Measurements from ENCODE around the gene SIRT1. TPM values are rescaled to one million over a fixed set of nuclear protein-coding genes. Genes with fewer than 3 reads are reported as not detected.
A peak's percentile ranks its signal among the peaks of the same experiment; 100 is the strongest.
"Not testable (repeated sequence)": the region's sequence is repeated elsewhere in the genome, so short reads cannot be mapped to it uniquely, and the experiment has no call there.

SIRT1 gene
- 10 to 100 TPM; 24.8 to 26.5 TPM for total RNA-seq
- 20.1 TPM for polyA plus RNA-seq

DNA sequence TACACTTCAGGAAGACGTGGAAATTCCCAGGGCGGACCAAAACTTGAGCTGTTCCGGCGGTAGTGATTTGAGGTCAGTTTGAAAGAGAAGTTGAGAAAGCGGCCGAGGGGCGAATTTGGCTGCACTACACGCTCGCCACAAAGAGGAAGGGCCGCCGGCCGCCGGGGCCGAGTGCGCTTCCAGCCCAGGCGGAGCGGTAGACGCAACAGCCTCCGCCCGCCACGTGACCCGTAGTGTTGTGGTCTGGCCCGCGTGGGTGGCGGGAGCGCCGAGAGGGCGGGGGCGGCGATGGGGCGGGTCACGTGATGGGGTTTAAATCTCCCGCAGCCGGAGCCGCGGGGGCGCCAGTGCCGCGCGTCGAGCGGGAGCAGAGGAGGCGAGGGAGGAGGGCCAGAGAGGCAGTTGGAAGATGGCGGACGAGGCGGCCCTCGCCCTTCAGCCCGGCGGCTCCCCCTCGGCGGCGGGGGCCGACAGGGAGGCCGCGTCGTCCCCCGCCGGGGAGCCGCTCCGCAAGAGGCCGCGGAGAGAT, at the start of gene SIRT1:
Gene SIRT1 (plus strand): TSS at position 344 of the 529 bp plus-strand sequence. CDS start 66 bp downstream, at position 410.
- ChIA-PET POLR2A (interaction anchor here (0.8 to 3.4 kb wide), 4 partner anchors 21 to 448 kb away, joined by 3 to 23 read pairs (median 4); partner anchors contain the start of genes HNRNPH3 and PBLD), CTCF (interaction anchor here (0.9 to 6.7 kb wide), 3 partner anchors 16 to 29 kb away, joined by 3 to 25 read pairs (median 4); no protein-coding TSS in a partner anchor)
- Histone ChIP-seq H3K27ac (ENCODE audit: low read depth, low read length) (peak within 1 kb of the TSS; percentile 84), H3K4me1 (ENCODE audit: insufficient read depth, low read length) (peaks cover 32% of the 10 kb centered on the region), H3K4me3 (ENCODE audit: low read length) (peak within 1 kb of the TSS; percentile 60), H3K36me3 (ENCODE audit: insufficient read depth, low read length) (peaks cover 23% of the 10 kb centered on the region), H3K9me3 (ENCODE audit: low read length) (no peaks in the 10 kb centered on the region), H3K27me3 (ENCODE audit: insufficient read depth, low read length, poor library complexity, severe bottlenecking) (no peaks in the 10 kb centered on the region)
- H3K27ac Mint-ChIP-seq = peak within 1 kb of the TSS; percentile 92 to 98 (median 96)
- H3K4me3 Mint-ChIP-seq = peak within 1 kb of the TSS; percentile 84 to 98 (median 92)
- H3K27me3 Mint-ChIP-seq = no peaks in the 10 kb centered on the region
- peaks cover 9 to 38% (median 15%) of the 10 kb centered on the region in 3 donors for H3K36me3 Mint-ChIP-seq
- peaks cover 37 to 45% (median 40%) of the 10 kb centered on the region in 3 donors for H3K4me1 Mint-ChIP-seq
- DNase-seq = peak; percentile 88 to 94 (median 92)
- H3K9me3 Mint-ChIP-seq = no peaks in the 10 kb centered on the region

DNA sequence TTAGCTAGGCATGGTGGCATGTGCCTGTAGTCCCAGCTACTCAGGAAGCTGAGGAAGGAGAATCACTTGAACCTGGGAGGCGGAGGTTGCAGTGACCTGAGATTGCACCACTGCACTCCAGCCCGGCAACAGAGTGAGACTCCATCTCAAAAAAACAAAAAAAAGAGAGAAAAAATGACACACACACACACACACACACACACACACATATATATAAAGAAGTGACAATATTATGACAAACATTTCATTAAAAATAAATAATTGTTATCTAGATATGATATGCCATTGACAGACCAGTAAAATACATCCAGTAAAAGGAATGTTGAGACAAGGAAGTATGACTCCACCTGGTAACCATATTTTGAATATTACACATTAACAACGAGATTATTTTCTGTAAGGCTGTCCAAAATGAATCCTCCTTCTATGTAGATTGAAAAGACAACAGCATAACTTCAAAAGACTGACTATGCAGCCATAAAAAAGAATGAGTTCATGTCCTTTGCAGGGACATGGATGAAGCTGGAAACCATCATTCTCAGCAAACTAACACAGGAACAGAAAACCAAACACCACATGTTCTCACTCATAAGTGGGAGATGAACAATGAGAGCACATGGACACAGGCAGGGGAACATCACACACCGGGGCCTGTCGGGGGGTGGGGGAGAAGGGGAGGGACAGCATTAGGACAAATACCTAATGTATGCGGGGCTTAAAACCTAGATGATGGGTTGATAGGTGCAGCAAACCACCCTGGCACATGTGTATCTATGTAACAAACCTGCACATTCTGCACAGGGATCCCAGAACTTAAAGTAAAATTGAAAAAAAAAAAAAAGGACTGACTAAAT, 48.7 kb upstream of the SIRT1 start:
- POLR2A ChIA-PET; H3K27ac Mint-ChIP-seq; H3K4me1 Mint-ChIP-seq; H3K36me3 ChIP-seq (ENCODE audit: insufficient read depth, low read length); H3K27ac ChIP-seq (ENCODE audit: low read depth, low read length); H3K27me3 Mint-ChIP-seq; H3K9me3 Mint-ChIP-seq; H3K36me3 Mint-ChIP-seq; DNase-seq; H3K4me1 ChIP-seq (ENCODE audit: insufficient read depth, low read length); H3K9me3 ChIP-seq (ENCODE audit: low read length); H3K27me3 ChIP-seq (ENCODE audit: insufficient read depth, low read length, poor library complexity, severe bottlenecking); H3K4me3 ChIP-seq (ENCODE audit: low read length): not testable (repeated sequence)
- H3K4me3 Mint-ChIP-seq = peak overlapping the region in 1 of 7 donors; percentile 23
- CTCF ChIA-PET = interaction anchor here (1.4 kb wide), 1 partner anchor 47 kb away, joined by 4 read pairs; no protein-coding TSS in a partner anchor

DNA sequence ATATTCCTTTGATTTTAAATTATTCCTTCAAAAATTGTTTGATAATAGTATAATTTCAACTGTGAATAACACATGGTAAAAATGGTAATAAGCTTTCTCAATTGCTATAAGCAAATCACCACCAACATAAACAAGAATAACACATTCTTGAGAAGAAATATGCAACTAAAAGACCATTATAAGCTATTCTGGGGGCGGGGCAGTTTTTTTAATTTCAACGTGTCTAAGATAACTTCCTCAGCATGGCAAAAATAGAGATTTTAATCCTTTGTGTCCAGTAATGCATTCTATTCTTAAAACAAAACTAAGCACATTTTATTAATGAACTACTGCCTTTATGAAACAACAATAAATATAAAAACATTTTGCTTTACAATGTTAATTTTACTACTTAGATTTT, 48.0 kb upstream of the SIRT1 start:
- Histone ChIP-seq H3K4me3 (ENCODE audit: low read length) (no peak overlapping the region), H3K36me3 (ENCODE audit: insufficient read depth, low read length) (no peaks in the 10 kb centered on the region), H3K4me1 (ENCODE audit: insufficient read depth, low read length) (no peaks in the 10 kb centered on the region), H3K27ac (ENCODE audit: low read depth, low read length) (no peak overlapping the region), H3K27me3 (ENCODE audit: insufficient read depth, low read length, poor library complexity, severe bottlenecking) (no peaks in the 10 kb centered on the region), H3K9me3 (ENCODE audit: low read length) (no peaks in the 10 kb centered on the region)
- Mint-ChIP-seq H3K9me3 (peaks cover 0 to 5% (median 3%) of the 10 kb centered on the region in 5 donors), H3K27ac (no peak overlapping the region), H3K27me3 (no peaks in the 10 kb centered on the region), H3K36me3 (peaks cover 0 to 7% (median 0%) of the 10 kb centered on the region in 3 donors), H3K4me1 (peaks cover 0 to 4% (median 0%) of the 10 kb centered on the region in 3 donors), H3K4me3 (no peak overlapping the region)
- ChIA-PET CTCF (interaction anchor here (1.4 kb wide), 1 partner anchor 48 kb away, joined by 4 read pairs; no protein-coding TSS in a partner anchor), POLR2A (no interaction called here)
- DNase-seq = no peak

DNA sequence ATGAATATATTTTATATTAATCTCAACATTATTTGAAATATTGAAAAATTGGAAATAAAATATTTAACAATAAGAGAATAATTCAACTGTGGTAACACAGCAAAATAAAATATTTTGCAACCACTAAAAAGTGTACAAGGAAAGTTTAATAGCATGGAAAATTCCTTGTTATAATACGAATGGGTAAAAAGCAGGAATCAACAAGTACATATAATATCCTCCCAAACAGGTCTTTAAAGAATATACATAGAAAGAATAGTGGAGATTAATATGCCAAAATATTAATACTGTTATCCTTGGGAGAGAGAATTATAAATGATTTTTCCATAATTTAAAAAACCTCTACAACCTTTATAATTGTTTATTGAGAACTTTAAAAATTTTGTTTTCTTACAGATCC, 47.5 kb upstream of the SIRT1 start:
- H3K9me3 Mint-ChIP-seq = peaks cover 0 to 6% (median 5%) of the 10 kb centered on the region in 5 donors
- no peak overlapping the region for H3K27ac Mint-ChIP-seq
- CTCF ChIA-PET = interaction anchor here (1.4 kb wide), 1 partner anchor 49 kb away, joined by 4 read pairs; no protein-coding TSS in a partner anchor
- Histone ChIP-seq H3K27ac (ENCODE audit: low read depth, low read length) (no peak overlapping the region), H3K4me1 (ENCODE audit: insufficient read depth, low read length) (no peaks in the 10 kb centered on the region), H3K27me3 (ENCODE audit: insufficient read depth, low read length, poor library complexity, severe bottlenecking) (no peaks in the 10 kb centered on the region), H3K4me3 (ENCODE audit: low read length) (no peak overlapping the region), H3K36me3 (ENCODE audit: insufficient read depth, low read length) (no peaks in the 10 kb centered on the region), H3K9me3 (ENCODE audit: low read length) (no peaks in the 10 kb centered on the region)
- POLR2A ChIA-PET = no interaction called here
- DNase-seq = no peak
- H3K4me1 Mint-ChIP-seq = peaks cover 0 to 4% (median 0%) of the 10 kb centered on the region in 3 donors
- H3K4me3 Mint-ChIP-seq = no peak overlapping the region
- no peaks in the 10 kb centered on the region for H3K27me3 Mint-ChIP-seq
- H3K36me3 Mint-ChIP-seq = peaks cover 0 to 9% (median 0%) of the 10 kb centered on the region in 3 donors

DNA sequence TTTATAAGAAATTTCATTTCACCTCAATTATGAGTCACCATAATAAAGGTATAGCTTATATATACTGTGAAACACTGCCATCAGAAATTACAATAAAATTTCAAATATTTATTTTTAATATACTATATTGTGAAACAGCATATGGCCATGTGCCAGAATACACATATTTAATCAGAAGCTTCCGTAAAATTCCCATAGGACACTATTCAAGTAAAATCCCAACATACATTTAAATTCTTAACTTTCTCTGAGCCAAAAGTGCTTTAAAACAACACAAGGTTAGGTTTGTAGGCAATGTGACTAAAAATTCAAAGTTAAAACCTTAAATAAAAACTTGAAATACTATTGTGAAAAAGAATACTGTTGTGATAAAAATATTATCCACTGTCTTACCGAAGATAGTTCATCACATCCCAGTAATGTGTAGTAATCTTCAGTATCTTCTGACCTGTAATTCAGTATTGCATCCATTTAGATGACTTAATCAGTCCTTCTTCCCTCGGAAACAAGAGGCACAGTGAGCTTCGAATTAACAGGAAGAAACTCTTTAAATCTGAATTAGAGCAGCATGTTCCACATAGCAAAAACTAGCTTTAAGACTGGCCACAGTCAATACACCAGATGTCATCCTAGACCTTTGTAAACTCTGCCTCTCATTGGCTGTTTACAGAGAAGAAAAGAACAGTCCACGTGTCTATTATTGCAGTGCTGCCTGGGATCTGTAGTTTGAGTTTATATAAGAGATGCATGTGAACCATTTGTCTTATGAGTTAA, 46.7 kb upstream of the SIRT1 start, which contains the start of gene DNAJC12:
Gene DNAJC12 (minus strand): TSS at position 648 of the 774 bp plus-strand sequence. CDS start 177 bp downstream, at position 471.
- no peaks in the 10 kb centered on the region for H3K4me1 ChIP-seq (ENCODE audit: insufficient read depth, low read length)
- ChIA-PET CTCF (interaction anchor here (1.8 kb wide), 1 partner anchor 49 kb away, joined by 6 read pairs; no protein-coding TSS in a partner anchor), POLR2A (no interaction called here)
- H3K9me3 ChIP-seq (ENCODE audit: low read length) = no peaks in the 10 kb centered on the region
- no peak within 1 kb of the TSS for H3K27ac Mint-ChIP-seq
- peaks cover 0 to 9% (median 5%) of the 10 kb centered on the region in 5 donors for H3K9me3 Mint-ChIP-seq
- peak in 1 of 5 donors; percentile 15 for DNase-seq
- peak within 1 kb of the TSS in 1 of 7 donors; percentile 2 for H3K4me3 Mint-ChIP-seq
- no peak within 1 kb of the TSS for H3K27ac ChIP-seq (ENCODE audit: low read depth, low read length)
- peaks cover 0 to 4% (median 0%) of the 10 kb centered on the region in 3 donors for H3K4me1 Mint-ChIP-seq
- H3K36me3 ChIP-seq (ENCODE audit: insufficient read depth, low read length) = no peaks in the 10 kb centered on the region
- no peaks in the 10 kb centered on the region for H3K27me3 ChIP-seq (ENCODE audit: insufficient read depth, low read length, poor library complexity, severe bottlenecking)
- peaks cover 0 to 15% (median 0%) of the 10 kb centered on the region in 3 donors for H3K36me3 Mint-ChIP-seq
- H3K4me3 ChIP-seq (ENCODE audit: low read length) = no peak within 1 kb of the TSS
- no peaks in the 10 kb centered on the region for H3K27me3 Mint-ChIP-seq

DNA sequence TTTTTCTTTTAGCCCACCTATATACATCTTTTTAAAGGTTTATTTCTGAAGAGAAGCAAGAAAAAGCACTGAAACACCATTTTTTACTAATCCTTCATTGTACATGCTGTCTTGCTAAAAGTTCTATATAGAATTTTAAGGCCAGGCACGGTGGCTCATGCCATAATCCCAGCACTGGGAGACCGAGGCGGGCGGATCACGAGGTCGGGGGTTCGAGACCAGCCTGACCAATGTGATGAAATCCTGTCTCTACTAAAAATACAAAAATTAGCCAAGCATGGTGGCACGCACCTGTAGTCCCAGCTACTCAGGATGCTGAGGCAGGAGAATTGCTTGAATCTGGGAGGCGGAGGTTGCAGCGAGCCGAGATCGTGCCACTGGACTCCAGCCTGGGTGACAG, 44.9 kb upstream of the SIRT1 start:
- H3K4me1 Mint-ChIP-seq; POLR2A ChIA-PET; H3K36me3 ChIP-seq (ENCODE audit: insufficient read depth, low read length); H3K27me3 ChIP-seq (ENCODE audit: insufficient read depth, low read length, poor library complexity, severe bottlenecking); H3K27ac Mint-ChIP-seq; H3K4me3 Mint-ChIP-seq; H3K4me3 ChIP-seq (ENCODE audit: low read length); H3K27me3 Mint-ChIP-seq; H3K4me1 ChIP-seq (ENCODE audit: insufficient read depth, low read length); H3K9me3 ChIP-seq (ENCODE audit: low read length); DNase-seq; H3K27ac ChIP-seq (ENCODE audit: low read depth, low read length); CTCF ChIA-PET; H3K9me3 Mint-ChIP-seq: not testable (repeated sequence)
- H3K36me3 Mint-ChIP-seq = peaks cover 0 to 15% (median 0%) of the 10 kb centered on the region in 3 donors

DNA sequence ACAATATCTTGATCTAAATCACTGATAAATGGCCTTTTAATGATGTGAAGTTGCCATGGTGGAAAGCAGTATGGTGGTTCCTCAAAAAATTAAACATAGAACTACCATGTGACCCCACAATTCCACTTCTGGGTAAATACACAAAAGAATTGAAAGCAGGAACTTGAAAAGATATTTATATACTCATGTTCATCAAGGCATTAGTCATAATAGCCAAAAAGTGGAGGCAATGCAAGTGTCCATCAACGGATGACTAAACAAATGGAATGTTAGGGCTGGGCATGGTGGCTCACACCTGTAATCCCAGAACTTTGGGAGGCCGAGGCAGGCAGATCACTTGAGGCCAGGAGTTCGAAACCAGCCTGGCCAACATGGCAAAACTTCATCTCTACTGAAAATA, 44.5 kb upstream of the SIRT1 start:
- H3K27me3 Mint-ChIP-seq = peaks cover 0 to 4% of the 10 kb centered on the region in 2 donors
- H3K27ac Mint-ChIP-seq = peak overlapping the region in 1 of 8 donors; percentile 74
- Histone ChIP-seq H3K27ac (ENCODE audit: low read depth, low read length) (no peak overlapping the region), H3K4me3 (ENCODE audit: low read length) (no peak overlapping the region), H3K9me3 (ENCODE audit: low read length) (no peaks in the 10 kb centered on the region), H3K36me3 (ENCODE audit: insufficient read depth, low read length) (no peaks in the 10 kb centered on the region), H3K27me3 (ENCODE audit: insufficient read depth, low read length, poor library complexity, severe bottlenecking) (no peaks in the 10 kb centered on the region), H3K4me1 (ENCODE audit: insufficient read depth, low read length) (no peaks in the 10 kb centered on the region)
- ChIA-PET CTCF (interaction anchor here (0.9 kb wide), 1 partner anchor 15 kb away, joined by 3 read pairs; no protein-coding TSS in a partner anchor), POLR2A (no interaction called here)
- H3K4me1 Mint-ChIP-seq = peaks cover 0 to 4% (median 0%) of the 10 kb centered on the region in 3 donors
- H3K36me3 Mint-ChIP-seq = peaks cover 0 to 15% (median 0%) of the 10 kb centered on the region in 3 donors
- no peak overlapping the region for H3K4me3 Mint-ChIP-seq
- peaks cover 0 to 9% (median 5%) of the 10 kb centered on the region in 5 donors for H3K9me3 Mint-ChIP-seq
- DNase-seq = no peak

All from CD8-positive, alpha-beta memory T cell (primary cell).